Amygdala (tissue), 56 donors: ENCODE measurements around the gene NBAS.

ENCODE experiments used
- DNase-seq, 56 donors: peaks; one replicate each; lab custom pipeline; 2025; lab: John Stamatoyannopoulos, UW

The NBAS gene

GRCh38 chr2:15591692-15592463 is 30.7 kb upstream of the NBAS start, which contains the start of gene DDX1:
TSS of gene DDX1 (plus strand) at chr2:15591868. CDS start at chr2:15591934, 66 bp downstream.
- DNase-seq, result peak in 55 of 56 donors; percentile 24 to 89 (median 78)

DNA sequence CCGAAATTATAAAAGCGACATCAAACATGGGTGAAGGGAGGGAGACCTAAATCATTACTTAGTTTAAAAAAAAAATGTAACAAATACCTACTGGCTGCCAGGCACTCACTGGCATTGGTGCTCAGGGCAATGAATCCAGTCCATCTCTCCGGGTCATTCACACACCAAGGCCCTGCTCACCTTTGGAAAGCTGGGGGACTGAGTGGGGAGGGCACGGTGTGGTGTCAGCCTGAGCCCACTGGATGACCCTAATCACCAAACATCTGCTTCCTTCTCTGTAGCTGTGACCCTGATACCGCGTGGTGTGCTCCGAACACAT is 30.2 kb upstream of the NBAS start:
- no peak for DNase-seq

- DNase-seq, result peak in 39 of 56 donors; percentile 0 to 67 (median 17)
These were observed 27.3 kb upstream of the NBAS start for GRCh38 chr2:15588329-15588919.

- DNase-seq, result no peak
These were observed 23.8 kb upstream of the NBAS start for GRCh38 chr2:15584767-15585469.

- DNase-seq, result no peak
These were observed 23.2 kb upstream of the NBAS start for GRCh38 chr2:15584316-15584715.

- no peak for DNase-seq
These were observed 22.7 kb upstream of the NBAS start for GRCh38 chr2:15583826-15584225.

DNA sequence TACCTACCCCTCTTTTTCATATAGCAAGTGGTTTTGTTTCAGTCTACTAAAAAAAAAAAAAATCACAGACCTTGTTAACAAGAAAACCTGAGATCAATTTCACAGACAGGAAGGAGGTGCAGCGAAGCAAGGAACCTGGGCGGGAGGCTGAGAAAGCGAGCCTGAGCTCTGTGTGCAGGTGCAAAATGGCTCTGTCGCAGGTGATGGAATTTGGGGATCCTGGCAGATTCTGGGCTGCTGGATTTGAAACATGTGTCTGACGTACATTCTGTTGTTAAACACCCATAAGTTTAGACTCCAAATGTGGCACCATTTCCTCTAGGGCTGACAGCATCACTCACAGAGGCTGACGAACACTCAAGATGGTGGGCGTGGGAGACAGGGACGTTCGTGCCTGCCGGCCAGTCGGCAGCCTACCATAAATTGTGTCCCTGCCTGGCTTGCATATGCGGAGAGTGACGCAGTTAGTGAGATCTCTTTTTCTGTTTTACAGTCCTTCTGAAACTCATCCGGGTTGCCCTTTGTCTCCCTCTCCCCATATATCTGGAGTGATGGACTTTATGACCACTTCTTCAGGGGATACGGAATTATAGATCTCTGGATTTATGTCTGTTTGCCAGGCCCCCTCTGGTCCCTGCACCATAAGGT is 21.7 kb upstream of the NBAS start:
- no peak for DNase-seq

GRCh38 chr2:15580451-15580850 is 19.3 kb upstream of the NBAS start:
- DNase-seq, result no peak

- no peak for DNase-seq
These were observed 18.5 kb upstream of the NBAS start for GRCh38 chr2:15579641-15580040.

DNA sequence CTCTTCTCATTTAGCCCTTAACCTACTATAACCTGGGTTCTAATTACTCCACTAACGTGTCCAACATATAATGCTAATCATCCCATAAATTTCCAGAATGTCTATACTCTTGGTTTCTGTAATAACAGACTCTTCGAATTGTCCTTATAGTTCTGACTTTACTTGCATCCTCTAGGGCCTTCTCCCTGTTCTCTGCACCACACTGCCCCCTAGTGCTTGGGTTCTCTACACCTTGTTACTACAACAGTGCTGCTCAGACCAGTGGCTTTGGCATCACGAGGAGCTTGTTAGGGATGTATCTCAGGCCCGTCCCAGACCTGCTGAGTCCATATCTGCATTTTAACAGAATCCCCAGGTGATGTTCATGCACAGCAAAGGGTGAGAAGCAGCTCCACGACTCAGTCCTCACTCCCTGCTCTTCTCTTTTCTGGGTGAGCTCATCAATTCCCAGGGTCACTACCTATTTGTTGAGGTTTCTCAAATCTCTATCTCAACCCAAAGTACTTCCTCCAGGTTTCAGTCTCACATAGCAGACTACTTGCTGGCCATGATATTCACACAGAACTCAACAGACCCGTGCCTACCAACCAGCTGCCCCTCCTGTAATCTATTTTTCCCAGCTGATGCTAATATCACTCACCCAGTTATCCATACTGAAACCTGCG is 16.1 kb upstream of the NBAS start:
- peak in 53 of 56 donors; percentile 1 to 92 (median 59) for DNase-seq

DNA sequence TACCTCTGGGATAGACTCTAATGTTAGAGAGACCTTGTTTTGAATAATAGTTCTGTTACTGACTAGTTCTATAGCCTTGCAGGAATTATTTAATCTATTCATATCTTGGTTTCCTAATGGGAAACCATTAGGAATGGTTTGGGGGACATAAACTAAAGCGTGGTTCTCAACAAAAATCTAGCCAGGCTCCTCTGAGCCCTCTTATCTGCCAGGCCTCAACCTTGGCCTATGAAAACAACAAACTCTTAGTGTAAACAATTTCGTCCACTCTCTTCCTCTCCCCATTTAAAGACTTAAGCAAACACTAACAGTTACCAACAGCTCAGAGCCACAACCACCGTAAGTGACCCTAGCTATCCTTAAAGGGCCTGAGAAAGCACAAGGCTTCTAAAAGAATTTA is 10.6 kb upstream of the NBAS start:
- no peak for DNase-seq

- DNase-seq, result no peak
These were observed 9.0 kb upstream of the NBAS start for GRCh38 chr2:15570104-15570503.

- no peak for DNase-seq
These were observed 7.7 kb upstream of the NBAS start for GRCh38 chr2:15568874-15569273.

DNA sequence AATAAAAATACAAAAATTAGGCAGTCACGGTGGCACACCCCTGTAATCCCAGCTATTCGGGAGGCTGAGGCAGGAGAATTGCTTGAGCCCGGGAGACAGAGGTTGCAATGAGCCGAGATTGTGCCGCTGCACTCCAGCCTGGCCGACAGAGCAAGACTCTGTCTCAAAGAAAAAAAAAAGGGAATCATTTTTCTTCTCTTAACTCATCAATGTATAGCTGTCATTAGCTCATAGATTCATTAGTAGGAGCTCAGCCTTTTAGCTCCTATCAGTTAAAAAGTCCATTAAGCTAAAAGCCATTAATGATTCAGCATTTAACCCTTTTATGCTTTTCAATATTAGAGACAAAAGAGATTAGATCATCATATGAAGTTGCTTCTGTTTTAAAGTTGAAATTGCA is 5.8 kb upstream of the NBAS start:
- DNase-seq, result no peak

DNA sequence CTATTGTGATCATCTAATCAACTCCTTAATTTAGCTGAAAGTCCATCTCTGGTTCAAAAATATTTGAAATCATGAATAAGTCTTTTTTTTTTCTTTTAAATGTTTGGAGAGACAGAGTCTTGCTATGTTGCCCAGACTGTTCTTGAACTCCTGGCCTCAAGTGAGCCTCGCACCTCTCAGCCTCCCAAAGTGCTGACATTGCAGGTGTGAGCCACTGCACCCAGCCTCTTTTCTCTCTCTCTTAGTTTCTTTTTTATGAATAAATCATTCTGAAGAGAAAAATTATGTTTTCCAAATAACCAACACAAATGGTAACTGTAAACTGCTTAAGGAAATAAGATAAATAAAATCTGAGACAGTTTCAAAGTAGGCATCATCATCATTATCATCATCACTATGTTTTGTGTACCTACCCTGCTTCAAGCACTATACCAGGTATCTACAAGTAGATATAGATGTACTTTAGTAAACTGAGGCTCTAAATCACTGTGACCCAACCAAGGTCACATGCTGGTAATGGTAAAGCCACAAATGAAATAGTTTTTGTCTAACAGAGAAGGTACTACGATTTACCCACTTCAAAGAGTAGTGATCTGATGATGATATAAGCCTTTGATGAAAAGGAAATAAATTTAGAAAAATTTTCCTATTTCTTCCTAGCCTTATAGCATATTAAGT is 5.0 kb upstream of the NBAS start:
- no peak for DNase-seq

GRCh38 chr2:15565392-15565791 is 4.3 kb upstream of the NBAS start:
- DNase-seq, result no peak

DNA sequence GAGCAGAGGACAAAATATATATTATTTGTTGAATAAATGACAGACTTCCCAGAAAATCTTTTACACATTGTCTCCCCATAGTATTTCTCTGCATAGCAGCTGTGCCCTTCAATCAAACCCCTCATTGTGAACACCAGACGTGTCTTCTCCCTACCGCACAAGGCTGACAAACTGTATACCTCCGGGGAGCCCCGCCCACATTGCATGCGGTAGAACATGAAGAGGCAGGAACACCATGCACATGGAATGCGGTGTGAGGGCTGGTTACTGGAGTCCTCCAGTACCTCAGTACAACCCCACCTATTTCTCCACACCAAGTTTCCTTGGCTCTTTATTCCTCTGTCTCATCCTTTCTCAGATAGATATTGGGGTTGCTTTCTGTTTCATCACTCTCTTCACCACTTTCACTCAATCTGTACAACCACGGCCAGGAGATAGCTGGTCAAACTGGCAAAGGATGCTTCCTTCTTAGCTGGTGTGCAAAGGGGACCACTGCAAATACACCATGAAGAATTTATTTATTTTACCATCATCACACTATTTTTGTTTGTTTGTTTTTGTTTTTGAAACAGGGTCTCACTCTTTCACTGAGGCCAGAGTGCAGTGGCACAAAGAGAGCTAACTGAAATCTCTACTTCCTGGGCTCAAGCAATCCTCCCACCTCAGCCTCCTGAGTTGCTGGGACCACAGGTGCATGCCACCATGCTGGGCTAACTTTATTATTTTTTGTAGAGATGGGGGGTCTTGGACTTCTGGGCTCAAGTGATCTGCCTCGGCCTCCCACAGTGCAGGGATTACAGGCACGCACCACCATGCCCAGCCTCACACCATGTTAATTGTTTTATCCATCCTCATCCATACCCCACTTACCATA is 2.3 kb upstream of the NBAS start:
- DNase-seq, result no peak

DNA sequence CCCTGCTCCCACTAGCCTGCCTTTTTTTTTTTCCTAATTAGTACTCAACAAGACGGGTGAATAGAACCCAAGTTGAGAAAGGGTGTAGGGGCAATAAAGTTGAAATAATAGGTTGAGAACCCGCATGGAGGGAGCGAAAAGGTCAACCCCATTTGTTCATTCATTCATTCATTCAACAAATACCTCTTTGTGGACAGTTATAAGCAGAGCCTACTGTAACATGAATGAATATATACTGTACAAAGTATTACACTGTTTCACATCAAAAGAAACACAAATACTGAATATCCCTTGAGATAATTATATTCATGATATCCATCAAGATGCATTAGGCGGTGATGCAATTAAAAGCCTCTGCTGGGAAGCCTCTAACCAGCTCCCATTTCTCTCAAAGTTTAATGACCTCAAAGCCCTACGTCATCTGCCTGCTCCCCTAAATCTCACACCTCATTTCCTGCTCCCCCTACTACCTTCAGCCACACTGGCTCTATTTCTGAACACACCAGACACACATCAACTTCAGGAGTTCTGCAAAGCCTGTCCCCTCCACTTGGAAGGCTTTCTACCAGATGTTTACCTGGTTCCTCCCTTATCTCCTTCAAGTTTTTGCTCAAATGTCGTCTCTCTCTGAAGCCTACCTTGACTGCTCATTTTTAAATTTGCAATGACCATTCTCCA is 1.4 kb upstream of the NBAS start:
- DNase-seq, result no peak
